Measurements from ENCODE around the gene LANCL2. TPM values are rescaled to one million over a fixed set of nuclear protein-coding genes. Genes with fewer than 3 reads are reported as not detected.

LANCL2 gene
- total and polyA plus RNA-seq, 2 donors from 2014 or later: 9.9 to 18.3 TPM

DNA sequence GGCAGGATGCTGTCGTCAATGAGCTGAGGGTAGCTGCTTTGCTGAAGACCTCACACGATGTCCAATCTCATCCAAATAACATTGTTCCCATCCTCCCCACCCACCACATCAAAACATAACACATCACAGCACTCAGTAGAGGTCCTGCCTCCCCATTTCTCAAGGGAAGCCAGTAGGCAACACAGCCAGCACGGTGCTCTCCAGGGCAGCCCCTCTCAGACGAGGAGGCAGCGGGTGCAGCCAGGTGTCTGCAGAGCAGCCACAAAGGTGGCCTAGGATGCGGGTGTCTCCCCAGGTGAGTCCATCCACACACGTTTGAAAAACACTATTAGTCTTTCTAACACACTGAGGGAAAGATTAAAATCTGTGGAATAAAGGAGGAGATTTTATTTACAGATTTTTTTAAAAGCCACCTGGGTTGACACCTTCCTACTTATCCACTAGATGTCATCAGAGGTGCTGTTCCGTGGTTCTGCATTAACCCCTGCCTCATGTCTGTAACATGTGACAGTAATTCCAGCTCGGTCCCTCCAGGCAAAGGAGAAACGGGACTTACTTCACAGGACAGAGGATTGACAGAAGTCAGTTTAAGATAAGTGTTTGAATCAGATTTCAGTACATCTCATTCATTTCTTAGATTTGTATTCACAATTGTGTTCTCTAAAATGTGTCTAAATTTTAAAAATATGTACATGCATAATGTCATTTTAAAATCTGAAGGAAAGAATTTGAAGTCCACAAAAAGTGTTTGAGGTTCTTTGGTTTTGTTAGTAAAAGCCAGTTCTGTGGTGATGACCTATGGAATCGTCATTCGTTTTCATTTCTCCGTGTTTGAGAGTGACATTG, 68.0 kb downstream of the LANCL2 start:
- Histone ChIP-seq H3K4me1 (ENCODE audit: control insufficient read depth in 2 of 3, insufficient read depth in 2 of 3, low read depth in 1 of 3, low read length in 3 of 3) (peaks cover 0 to 8% (median 0%) of the 10 kb centered on the region in 3 donors), H3K27me3 (ENCODE audit: control insufficient read depth, insufficient read depth, low read length) (no peaks in the 10 kb centered on the region), H3K4me3 (ENCODE audit: low read length in 3 of 3) (no peak overlapping the region), H3K27ac (ENCODE audit: low read depth in 2 of 2, low read length in 2 of 2) (no peak overlapping the region), H3K9me3 (ENCODE audit: control insufficient read depth in 2 of 3, insufficient read depth in 1 of 3, low read length in 3 of 3) (no peaks in the 10 kb centered on the region), H3K9ac (ENCODE audit: low read length in 3 of 3) (no peak overlapping the region), H3K36me3 (ENCODE audit: control insufficient read depth in 2 of 3, insufficient read depth in 3 of 3, low read length in 3 of 3) (peaks cover 0 to 7% (median 4%) of the 10 kb centered on the region in 3 donors)
- DNase-seq (peak in 2 of 5 donors; percentile 59 to 69), FAIRE-seq (no peak)
- intact Hi-C loops (cut with DNase I): no loop called here
- TF ChIP-seq, protein P1, sequence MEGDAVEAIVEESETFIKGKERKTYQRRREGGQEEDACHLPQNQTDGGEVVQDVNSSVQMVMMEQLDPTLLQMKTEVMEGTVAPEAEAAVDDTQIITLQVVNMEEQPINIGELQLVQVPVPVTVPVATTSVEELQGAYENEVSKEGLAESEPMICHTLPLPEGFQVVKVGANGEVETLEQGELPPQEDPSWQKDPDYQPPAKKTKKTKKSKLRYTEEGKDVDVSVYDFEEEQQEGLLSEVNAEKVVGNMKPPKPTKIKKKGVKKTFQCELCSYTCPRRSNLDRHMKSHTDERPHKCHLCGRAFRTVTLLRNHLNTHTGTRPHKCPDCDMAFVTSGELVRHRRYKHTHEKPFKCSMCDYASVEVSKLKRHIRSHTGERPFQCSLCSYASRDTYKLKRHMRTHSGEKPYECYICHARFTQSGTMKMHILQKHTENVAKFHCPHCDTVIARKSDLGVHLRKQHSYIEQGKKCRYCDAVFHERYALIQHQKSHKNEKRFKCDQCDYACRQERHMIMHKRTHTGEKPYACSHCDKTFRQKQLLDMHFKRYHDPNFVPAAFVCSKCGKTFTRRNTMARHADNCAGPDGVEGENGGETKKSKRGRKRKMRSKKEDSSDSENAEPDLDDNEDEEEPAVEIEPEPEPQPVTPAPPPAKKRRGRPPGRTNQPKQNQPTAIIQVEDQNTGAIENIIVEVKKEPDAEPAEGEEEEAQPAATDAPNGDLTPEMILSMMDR (IDR thresholded peaks at IDR 0.05; ENCODE audit: borderline replicate concordance, extremely low read depth, insufficient read depth): peak; percentile 30

DNA sequence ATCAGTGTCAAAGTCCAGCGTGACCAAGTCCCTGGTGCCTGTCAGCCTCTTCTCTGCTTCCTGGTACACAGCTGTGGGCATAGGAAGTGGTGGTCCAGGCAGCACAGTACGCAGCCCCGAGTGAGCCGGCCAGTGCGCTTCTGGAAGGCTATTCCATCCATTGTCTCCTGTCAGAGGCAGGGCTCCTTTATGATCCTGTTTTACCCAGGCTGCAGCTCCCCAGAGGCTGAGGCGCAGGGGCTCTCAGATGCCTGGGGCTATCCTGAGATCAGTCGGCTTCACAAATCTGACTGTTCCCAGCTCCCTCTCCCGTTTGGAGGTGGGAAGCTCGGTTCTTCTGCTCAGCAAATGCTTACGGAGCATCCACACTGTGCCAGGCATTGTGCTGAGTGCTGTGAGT, 70.3 kb downstream of the LANCL2 start:
- TF ChIP-seq, protein P1 (IDR thresholded peaks at IDR 0.05; ENCODE audit: borderline replicate concordance, extremely low read depth, insufficient read depth): no peak
- peaks cover 0 to 7% (median 4%) of the 10 kb centered on the region in 3 donors for H3K36me3 ChIP-seq (ENCODE audit: control insufficient read depth in 2 of 3, insufficient read depth in 3 of 3, low read length in 3 of 3)
- no peak overlapping the region for H3K4me3 ChIP-seq (ENCODE audit: low read length in 3 of 3)
- no peak overlapping the region for H3K9ac ChIP-seq (ENCODE audit: low read length in 3 of 3)
- intact Hi-C loops (cut with DNase I): no loop called here
- DNase-seq: no peak
- H3K4me1 ChIP-seq (ENCODE audit: control insufficient read depth in 2 of 3, insufficient read depth in 2 of 3, low read depth in 1 of 3, low read length in 3 of 3): peaks cover 0 to 10% (median 0%) of the 10 kb centered on the region in 3 donors
- H3K27me3 ChIP-seq (ENCODE audit: control insufficient read depth, insufficient read depth, low read length): no peaks in the 10 kb centered on the region
- no peaks in the 10 kb centered on the region for H3K9me3 ChIP-seq (ENCODE audit: control insufficient read depth in 2 of 3, insufficient read depth in 1 of 3, low read length in 3 of 3)
- no peak for FAIRE-seq
- no peak overlapping the region for H3K27ac ChIP-seq (ENCODE audit: low read depth in 2 of 2, low read length in 2 of 2)

DNA sequence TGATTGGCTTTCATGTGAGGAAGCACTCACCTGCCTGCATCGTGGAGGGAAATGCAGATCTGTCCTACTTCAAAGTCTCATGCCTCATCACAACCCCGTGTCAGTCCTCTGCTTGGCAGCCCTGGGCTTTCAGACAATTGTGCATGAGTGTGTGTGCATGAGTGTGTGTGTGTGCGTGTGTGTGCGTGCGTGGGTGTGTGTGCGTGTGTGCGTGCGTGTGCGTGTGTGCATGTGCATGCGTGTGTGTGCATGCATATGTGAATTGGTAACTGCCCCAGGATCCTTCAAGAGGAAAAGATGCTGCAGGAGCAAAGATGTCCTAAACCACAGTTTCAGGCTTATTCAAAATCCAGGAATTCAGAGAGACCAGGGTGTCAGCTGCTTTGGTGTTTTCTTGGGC, 71.3 kb downstream of the LANCL2 start:
- intact Hi-C loops (cut with DNase I): no loop called here
- TF ChIP-seq, protein P1 (IDR thresholded peaks at IDR 0.05; ENCODE audit: borderline replicate concordance, extremely low read depth, insufficient read depth): no peak
- Histone ChIP-seq H3K27me3 (ENCODE audit: control insufficient read depth, insufficient read depth, low read length) (no peaks in the 10 kb centered on the region), H3K4me1 (ENCODE audit: control insufficient read depth in 2 of 3, insufficient read depth in 2 of 3, low read depth in 1 of 3, low read length in 3 of 3) (peaks cover 0 to 10% (median 0%) of the 10 kb centered on the region in 3 donors), H3K9me3 (ENCODE audit: control insufficient read depth in 2 of 3, insufficient read depth in 1 of 3, low read length in 3 of 3) (no peaks in the 10 kb centered on the region), H3K27ac (ENCODE audit: low read depth in 2 of 2, low read length in 2 of 2) (no peak overlapping the region), H3K9ac (ENCODE audit: low read length in 3 of 3) (no peak overlapping the region), H3K4me3 (ENCODE audit: low read length in 3 of 3) (no peak overlapping the region), H3K36me3 (ENCODE audit: control insufficient read depth in 2 of 3, insufficient read depth in 3 of 3, low read length in 3 of 3) (peaks cover 0 to 4% (median 1%) of the 10 kb centered on the region in 3 donors)
- DNase-seq (no peak), FAIRE-seq (no peak)
